Tibial nerve (tissue), 4 donors: ENCODE measurements around the gene SMAD7. TPM values are rescaled to one million over a fixed set of nuclear protein-coding genes. Genes with fewer than 3 reads are reported as not detected.
A peak's percentile ranks its signal among the peaks of the same experiment; 100 is the strongest.

Source experiments
- DNase-seq, 2 donors: peaks; one replicate each; pipeline ENCODE4 v3.0.0-alpha.2; 2019; ENCODE audit warnings: low spot score in 2 of 2
- H3K27ac ChIP-seq, 4 donors: fragments of 200-600 bp; sonication (generic) in 3 of 4; one replicate each; pipeline ENCODE4 v1.5.1; 2017 to 2019; ENCODE audit warnings: mild to moderate bottlenecking in 1 of 4
- H3K27me3 ChIP-seq, 2 donors: fragments of 200-600 bp; sonication (generic) in 1 of 2; one replicate each; pipeline versions ENCODE4 v1.5.1 to v1.6.0; 2017 to 2019
- H3K36me3 ChIP-seq, 3 donors: fragments of 200-600 bp; sonication (generic); one replicate each; pipeline ENCODE4 v1.5.1; 2018 to 2019
- H3K4me1 ChIP-seq, 4 donors: fragments of 200-600 bp; sonication (generic) in 3 of 4; one replicate each; pipeline ENCODE4 v1.5.1; 2017 to 2019
- H3K4me3 ChIP-seq, 4 donors: fragments of 200-600 bp; sonication (generic) in 3 of 4; one replicate each; pipeline ENCODE4 v1.5.1; 2017 to 2019; ENCODE audit warnings: mild to moderate bottlenecking in 1 of 4, moderate library complexity in 1 of 4
- H3K9me3 ChIP-seq, 4 donors: fragments of 200-600 bp; sonication (generic) in 3 of 4; one replicate each; pipeline ENCODE4 v1.5.1; 2017 to 2019
- EP300 ChIP-seq, 2 donors: sonication (generic); formaldehyde crosslinking; IDR thresholded peaks; one replicate each; pipeline ENCODE4 v1.6.1; 2017; ENCODE audit warnings: antibody characterized with exemption in 2 of 2, mild to moderate bottlenecking in 1 of 2
- POLR2A ChIP-seq, 2 donors: fragments of 450-650 bp; IDR thresholded peaks; one replicate each; pipeline ENCODE4 v1.6.1; 2017; ENCODE audit warnings: antibody characterized with exemption in 2 of 2, mild to moderate bottlenecking in 2 of 2, moderate library complexity in 2 of 2
- WGBS, 2 donors: methylation state at CpG; one replicate each; pipeline ENCODE4 v1.1.5; 2018; 5-methylcytosine and 5-hydroxymethylcytosine counted together
- total RNA-seq, 4 donors: library from RNA; depleted of rRNA; stranded (reverse); fragments of >200 nt; gene quantifications; one replicate each; pipeline ENCODE4 v1.1.0, GENCODE V29; 2016
- TF ChIP-seq, protein P1 (sequence below), 5 experiments: fragments of 200-600 bp in 3 of 5; fragments of 450-650 bp in 2 of 5; sonication (generic) in 3 of 5; IDR thresholded peaks; one replicate each; pipeline ENCODE4 v1.5.1; 2016 to 2019; ENCODE audit warnings: antibody characterized with exemption in 5 of 5, mild to moderate bottlenecking in 3 of 5, moderate library complexity in 2 of 5

Gene SMAD7
- total RNA-seq, 4 donors from 2014 or later: 34.3 to 56.8 (median 35.6) TPM

DNA sequence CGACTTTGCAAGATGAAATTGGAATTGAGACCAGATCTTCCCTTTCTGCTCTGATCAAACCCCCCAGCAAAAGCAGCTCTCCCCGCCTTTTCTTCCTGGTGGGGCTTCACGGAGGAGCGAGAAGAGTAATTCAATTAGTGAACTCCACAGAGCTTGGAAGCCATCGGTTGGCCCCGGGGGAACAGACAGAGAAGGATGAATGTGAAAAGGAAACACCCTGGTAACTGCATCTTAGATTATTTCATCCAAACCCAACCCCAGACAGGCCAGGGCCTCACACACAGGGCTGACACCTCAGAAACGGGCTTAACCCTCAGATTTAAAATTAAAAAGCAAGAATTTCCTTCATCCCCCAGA, 18.3 kb downstream of the SMAD7 start:
- Histone ChIP-seq H3K27me3 (no peaks in the 10 kb centered on the region), H3K9me3 (no peaks in the 10 kb centered on the region), H3K36me3 (no peaks in the 10 kb centered on the region), H3K4me1 (peaks cover 0 to 98% (median 84%) of the 10 kb centered on the region in 4 donors), H3K27ac (peak overlapping the region in 3 of 4 donors; percentile 50 to 84 (median 81)), H3K4me3 (no peak overlapping the region)
- TF ChIP-seq POLR2A (IDR thresholded peaks at IDR 0.05) (no peak), EP300 (IDR thresholded peaks at IDR 0.05) (no peak)
- WGBS, 2 donors: 42 to 55% methylated on average over 7 of the region's 7 CpGs
- DNase-seq: no peak

DNA sequence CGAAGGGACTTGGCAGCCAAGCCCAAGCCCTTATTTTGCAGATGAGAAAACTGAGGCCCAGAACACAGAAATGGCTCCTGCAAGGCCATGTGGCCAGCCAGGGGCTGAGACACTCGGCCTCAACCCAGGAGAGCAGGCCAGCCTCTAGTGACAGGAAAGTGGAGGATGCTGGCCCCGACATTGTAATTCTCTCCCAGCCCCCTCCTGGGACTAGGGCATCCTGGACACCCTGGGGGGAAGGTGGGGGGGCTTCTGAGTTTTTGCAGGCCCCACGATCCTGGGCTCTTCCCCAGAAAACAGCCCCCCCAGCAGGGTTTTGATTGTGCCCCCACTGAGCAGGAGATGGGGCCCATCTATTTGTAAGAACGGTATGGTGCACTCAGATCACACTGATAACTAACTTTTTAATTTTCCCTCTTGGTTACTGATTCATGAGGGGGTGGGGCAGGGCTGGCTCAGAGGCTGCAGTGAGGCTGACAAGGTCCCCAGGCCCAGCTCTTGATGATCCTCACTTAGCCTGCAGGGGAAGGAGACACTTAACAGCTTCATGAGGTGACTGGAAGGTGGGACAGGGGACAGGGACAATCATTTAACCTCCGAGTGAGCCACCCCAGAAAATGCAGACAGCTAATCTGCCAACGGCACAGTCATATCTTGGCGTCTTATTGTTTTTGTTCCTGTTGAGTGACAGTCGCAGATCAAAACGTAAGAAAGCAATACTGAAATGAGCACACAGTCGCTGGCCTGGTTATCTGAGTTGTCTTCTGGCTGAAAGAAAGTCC, 18.9 kb downstream of the SMAD7 start:
- DNase-seq: no peak
- Histone ChIP-seq H3K36me3 (no peaks in the 10 kb centered on the region), H3K9me3 (no peaks in the 10 kb centered on the region), H3K4me3 (no peak overlapping the region), H3K4me1 (peaks cover 0 to 98% (median 89%) of the 10 kb centered on the region in 4 donors), H3K27ac (peak overlapping the region in 3 of 4 donors; percentile 50 to 84 (median 81)), H3K27me3 (no peaks in the 10 kb centered on the region)
- TF ChIP-seq EP300 (IDR thresholded peaks at IDR 0.05): no peak
- TF ChIP-seq POLR2A (IDR thresholded peaks at IDR 0.05): no peak
- TF ChIP-seq, protein P1, sequence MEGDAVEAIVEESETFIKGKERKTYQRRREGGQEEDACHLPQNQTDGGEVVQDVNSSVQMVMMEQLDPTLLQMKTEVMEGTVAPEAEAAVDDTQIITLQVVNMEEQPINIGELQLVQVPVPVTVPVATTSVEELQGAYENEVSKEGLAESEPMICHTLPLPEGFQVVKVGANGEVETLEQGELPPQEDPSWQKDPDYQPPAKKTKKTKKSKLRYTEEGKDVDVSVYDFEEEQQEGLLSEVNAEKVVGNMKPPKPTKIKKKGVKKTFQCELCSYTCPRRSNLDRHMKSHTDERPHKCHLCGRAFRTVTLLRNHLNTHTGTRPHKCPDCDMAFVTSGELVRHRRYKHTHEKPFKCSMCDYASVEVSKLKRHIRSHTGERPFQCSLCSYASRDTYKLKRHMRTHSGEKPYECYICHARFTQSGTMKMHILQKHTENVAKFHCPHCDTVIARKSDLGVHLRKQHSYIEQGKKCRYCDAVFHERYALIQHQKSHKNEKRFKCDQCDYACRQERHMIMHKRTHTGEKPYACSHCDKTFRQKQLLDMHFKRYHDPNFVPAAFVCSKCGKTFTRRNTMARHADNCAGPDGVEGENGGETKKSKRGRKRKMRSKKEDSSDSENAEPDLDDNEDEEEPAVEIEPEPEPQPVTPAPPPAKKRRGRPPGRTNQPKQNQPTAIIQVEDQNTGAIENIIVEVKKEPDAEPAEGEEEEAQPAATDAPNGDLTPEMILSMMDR (IDR thresholded peaks at IDR 0.05): no peak
- WGBS, 2 donors: 61% methylated on average over 11 of the region's 11 CpGs

DNA sequence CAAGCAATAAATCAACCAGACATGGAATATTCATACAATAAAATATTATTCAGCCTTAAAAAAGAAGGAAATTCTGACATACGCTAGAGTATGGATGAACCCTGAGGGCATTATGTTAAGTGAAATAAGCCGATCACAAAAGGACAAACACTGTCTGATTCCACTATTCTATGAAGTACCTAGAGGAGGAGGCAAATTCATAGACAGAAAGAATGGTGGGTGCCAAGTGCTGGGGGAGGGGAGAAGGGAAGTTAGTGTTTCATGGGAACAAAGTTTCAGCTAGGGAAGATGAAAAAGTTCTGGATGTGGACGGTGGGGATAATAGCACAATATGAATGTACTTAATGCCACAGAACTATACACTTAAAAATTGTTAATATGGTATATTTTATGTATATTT, 19.8 kb downstream of the SMAD7 start:
- H3K27ac ChIP-seq: peak overlapping the region in 3 of 4 donors; percentile 70 to 87 (median 80)
- no peaks in the 10 kb centered on the region for H3K27me3 ChIP-seq
- H3K36me3 ChIP-seq: no peaks in the 10 kb centered on the region
- peaks cover 0 to 96% (median 89%) of the 10 kb centered on the region in 4 donors for H3K4me1 ChIP-seq
- WGBS, 2 donors: 58 to 66% methylated on average over 3 of the region's 3 CpGs
- TF ChIP-seq POLR2A (IDR thresholded peaks at IDR 0.05) (no peak), EP300 (IDR thresholded peaks at IDR 0.05) (no peak)
- TF ChIP-seq, protein P1 (IDR thresholded peaks at IDR 0.05): no peak
- H3K4me3 ChIP-seq: no peak overlapping the region
- DNase-seq: no peak
- H3K9me3 ChIP-seq: no peaks in the 10 kb centered on the region

DNA sequence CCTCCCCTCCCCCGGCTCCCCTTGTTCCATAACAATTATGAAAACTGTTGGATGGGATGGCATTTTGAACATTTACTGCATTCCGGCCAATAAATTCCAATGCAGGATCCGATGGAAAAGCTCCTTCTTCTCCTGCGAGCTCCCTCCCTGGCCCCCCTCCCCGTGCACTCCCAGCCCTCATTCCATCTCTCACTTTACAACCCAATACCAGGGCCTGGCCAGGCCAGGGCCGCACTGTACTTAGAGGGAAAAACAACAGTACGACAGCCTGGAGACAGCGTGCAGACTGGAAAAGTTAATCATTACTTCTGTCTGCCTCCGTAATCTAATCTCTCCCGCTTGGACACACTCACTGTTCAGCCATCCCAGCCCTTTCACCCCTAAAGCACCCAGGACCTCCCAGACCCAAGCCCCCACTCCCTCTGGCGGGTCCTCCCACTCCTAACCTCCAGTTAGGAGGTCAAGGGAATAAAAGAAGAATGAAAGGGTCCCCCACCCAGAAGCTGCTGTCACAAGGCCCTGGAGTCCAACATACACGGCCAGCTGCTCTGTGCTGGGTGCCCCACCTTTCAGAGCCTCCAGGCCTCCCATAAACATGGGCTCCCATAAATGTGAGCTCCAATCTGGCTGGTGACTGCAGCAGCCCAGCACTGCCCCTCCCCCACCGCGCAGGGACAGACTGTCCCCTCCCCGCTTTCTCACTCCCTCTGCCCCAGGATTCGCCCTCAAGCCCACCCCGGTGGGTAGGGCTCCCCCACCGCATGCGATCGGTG, 20.6 kb downstream of the SMAD7 start:
- peak in 1 of 2 donors; percentile 19 for DNase-seq
- peaks cover 0 to 95% (median 86%) of the 10 kb centered on the region in 4 donors for H3K4me1 ChIP-seq
- no peaks in the 10 kb centered on the region for H3K36me3 ChIP-seq
- no peaks in the 10 kb centered on the region for H3K9me3 ChIP-seq
- peak in 1 of 2 donors; percentile 24 for TF ChIP-seq EP300 (IDR thresholded peaks at IDR 0.05)
- no peak for TF ChIP-seq POLR2A (IDR thresholded peaks at IDR 0.05)
- TF ChIP-seq, protein P1 (IDR thresholded peaks at IDR 0.05): no peak
- peak overlapping the region; percentile 19 to 87 (median 75) for H3K27ac ChIP-seq
- no peaks in the 10 kb centered on the region for H3K27me3 ChIP-seq
- H3K4me3 ChIP-seq: peak overlapping the region in 1 of 4 donors; percentile 18
- WGBS, 2 donors: 27 to 34% methylated on average over 18 to 20 of the region's 20 CpGs

DNA sequence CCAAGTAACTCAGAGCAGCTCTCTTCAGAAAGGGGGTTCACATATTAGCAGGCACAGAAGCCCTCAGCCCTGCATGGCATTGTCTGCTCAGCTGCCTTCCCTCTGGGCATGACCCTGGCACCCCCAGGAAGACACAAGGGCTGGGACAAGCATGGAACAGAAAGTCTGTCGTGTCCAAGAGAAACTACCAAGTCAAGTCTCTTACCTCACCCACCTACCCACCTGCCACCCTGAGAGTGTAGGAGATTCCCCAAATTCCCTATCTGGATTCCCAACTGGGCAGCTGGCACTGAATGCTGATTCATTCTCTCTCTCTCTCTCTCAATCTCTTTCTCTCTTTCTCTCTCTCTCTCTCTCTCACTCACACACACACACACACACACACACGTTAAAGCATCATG, 21.6 kb downstream of the SMAD7 start:
- no peak for DNase-seq
- H3K27ac ChIP-seq: peak overlapping the region; percentile 19 to 87 (median 75)
- no peaks in the 10 kb centered on the region for H3K36me3 ChIP-seq
- H3K4me1 ChIP-seq: peaks cover 0 to 95% (median 87%) of the 10 kb centered on the region in 4 donors
- TF ChIP-seq, protein P1 (IDR thresholded peaks at IDR 0.05): no peak
- TF ChIP-seq POLR2A (IDR thresholded peaks at IDR 0.05) (no peak), EP300 (IDR thresholded peaks at IDR 0.05) (no peak)
- no peaks in the 10 kb centered on the region for H3K9me3 ChIP-seq
- no peaks in the 10 kb centered on the region for H3K27me3 ChIP-seq
- H3K4me3 ChIP-seq: no peak overlapping the region
- 9 to 10% methylated on average over 2 of the region's 2 CpGs for WGBS, 2 donors
